Transverse colon (tissue), 4 donors: ENCODE results near the gene FNDC5. TPM values are rescaled to one million over a fixed set of nuclear protein-coding genes. Genes with fewer than 3 reads are reported as not detected.

Experiments
- DNase-seq: peaks from one replicate; pipeline ENCODE4 v3.0.0-alpha.2; 2019
- H3K27ac ChIP-seq, 4 donors: fragments of 200-600 bp; sonication (generic); 2 replicates each; pipeline ENCODE4 v1.5.1; 2016 to 2018; ENCODE audit warnings: inconsistent platforms in 4 of 4
- H3K27me3 ChIP-seq: fragments of 200-600 bp; sonication (generic); 2 replicates; pipeline ENCODE4 v1.5.1; 2017; ENCODE audit warnings: inconsistent platforms
- H3K36me3 ChIP-seq, 4 donors: fragments of 200-600 bp; sonication (generic); 2 replicates each; pipeline ENCODE4 v1.5.1; 2017 to 2019; ENCODE audit warnings: inconsistent platforms in 4 of 4
- H3K4me1 ChIP-seq, 4 donors: fragments of 200-600 bp; sonication (generic); 2 replicates each; pipeline ENCODE4 v1.5.1; 2017 to 2020; ENCODE audit warnings: inconsistent platforms in 4 of 4
- H3K4me3 ChIP-seq, 4 donors: fragments of 200-600 bp; sonication (generic); 1 replicate in 1 of 4; 2 replicates in 3 of 4; pipeline versions ENCODE4 v1.5.1 to v1.6.1; 2017 to 2019; ENCODE audit warnings: inconsistent platforms in 4 of 4
- H3K9me3 ChIP-seq, 2 donors: fragments of 200-600 bp; sonication (generic); 2 replicates each; pipeline ENCODE4 v1.5.1; 2017 to 2019; ENCODE audit warnings: inconsistent platforms in 2 of 2
- EP300 ChIP-seq: sonication (generic); formaldehyde crosslinking; IDR thresholded peaks from one replicate; pipeline ENCODE4 v1.6.1; 2017; ENCODE audit warnings: antibody characterized with exemption, low read depth
- POLR2A ChIP-seq: fragments of 450-650 bp; IDR thresholded peaks from one replicate; pipeline ENCODE4 v1.6.1; 2016; ENCODE audit warnings: antibody characterized with exemption, mild to moderate bottlenecking, moderate library complexity
- POLR2AphosphoS5 ChIP-seq, 3 donors: sonication (generic); formaldehyde crosslinking; IDR thresholded peaks; one replicate each; pipeline ENCODE4 v1.6.1; 2016; ENCODE audit warnings: antibody characterized with exemption in 3 of 3
- WGBS, 2 donors: methylation state at CpG; one replicate each; pipeline ENCODE4 v1.1.5; 2018; ENCODE audit warnings: low coverage in 1 of 2; 5-methylcytosine and 5-hydroxymethylcytosine counted together
- in situ Hi-C, 4 donors: fragments of 200-750 bp; cut with MboI; loops; one replicate each; pipeline versions ENCODE4 v1.15.0 to v1.15.1; 2017; ENCODE audit warnings: low sequenced_read_pairs in 3 of 4, low pct_ligation_motif_present in 1 of 4, low pct_unique_long_range_greater_than_20kb in 1 of 4
- intact Hi-C: fragments of 100-400 bp; cut with DNase I; formaldehyde crosslinking; loops from one replicate; pipeline ENCODE4 v1.15.1; 2023; ENCODE audit warnings: low total_unique reads
- total RNA-seq, 4 donors: library from RNA; depleted of rRNA; stranded (reverse); fragments of >200 nt; gene quantifications; one replicate each; pipeline ENCODE4 v1.1.0, GENCODE V29; 2016
- TF ChIP-seq, protein P1 (sequence below), 5 experiments: fragments of 200-600 bp in 3 of 5; fragments of 450-650 bp in 2 of 5; sonication (generic) in 3 of 5; IDR thresholded peaks; 1 replicate in 2 of 5; 2 replicates in 3 of 5; pipeline ENCODE4 v1.5.1; 2016 to 2017; ENCODE audit warnings: antibody characterized with exemption in 5 of 5, inconsistent platforms in 3 of 5, mild to moderate bottlenecking in 2 of 5, moderate library complexity in 1 of 5

FNDC5 gene
- total RNA-seq, 4 donors from 2014 or later = 0.32 to 0.55 TPM; not detected in 2

DNA sequence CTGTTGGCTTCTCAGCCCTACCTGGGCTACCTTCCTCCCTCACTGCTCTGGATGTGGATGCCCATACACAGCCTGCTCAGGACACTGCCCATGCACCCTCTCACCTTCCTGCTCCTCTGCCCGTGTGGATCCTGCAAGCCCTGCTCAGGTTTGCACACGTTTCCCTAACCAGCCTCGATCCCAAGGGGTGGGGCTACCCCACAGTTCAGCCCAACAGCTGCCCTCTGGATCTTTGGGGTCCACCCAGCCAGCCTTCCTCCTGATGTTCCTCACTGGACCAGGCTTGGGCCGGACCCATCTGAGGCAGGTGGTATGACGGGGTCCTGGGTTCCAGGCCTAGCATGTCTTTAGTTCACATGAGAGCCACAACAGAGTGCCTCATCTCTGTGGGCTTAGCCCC, 25.7 kb upstream of the FNDC5 start:
- DNase-seq = no peak
- H3K27ac ChIP-seq = no peak overlapping the region
- peaks cover 27% of the 10 kb centered on the region for H3K27me3 ChIP-seq
- H3K4me3 ChIP-seq = no peak overlapping the region
- H3K9me3 ChIP-seq = no peaks in the 10 kb centered on the region
- TF ChIP-seq, protein P1, sequence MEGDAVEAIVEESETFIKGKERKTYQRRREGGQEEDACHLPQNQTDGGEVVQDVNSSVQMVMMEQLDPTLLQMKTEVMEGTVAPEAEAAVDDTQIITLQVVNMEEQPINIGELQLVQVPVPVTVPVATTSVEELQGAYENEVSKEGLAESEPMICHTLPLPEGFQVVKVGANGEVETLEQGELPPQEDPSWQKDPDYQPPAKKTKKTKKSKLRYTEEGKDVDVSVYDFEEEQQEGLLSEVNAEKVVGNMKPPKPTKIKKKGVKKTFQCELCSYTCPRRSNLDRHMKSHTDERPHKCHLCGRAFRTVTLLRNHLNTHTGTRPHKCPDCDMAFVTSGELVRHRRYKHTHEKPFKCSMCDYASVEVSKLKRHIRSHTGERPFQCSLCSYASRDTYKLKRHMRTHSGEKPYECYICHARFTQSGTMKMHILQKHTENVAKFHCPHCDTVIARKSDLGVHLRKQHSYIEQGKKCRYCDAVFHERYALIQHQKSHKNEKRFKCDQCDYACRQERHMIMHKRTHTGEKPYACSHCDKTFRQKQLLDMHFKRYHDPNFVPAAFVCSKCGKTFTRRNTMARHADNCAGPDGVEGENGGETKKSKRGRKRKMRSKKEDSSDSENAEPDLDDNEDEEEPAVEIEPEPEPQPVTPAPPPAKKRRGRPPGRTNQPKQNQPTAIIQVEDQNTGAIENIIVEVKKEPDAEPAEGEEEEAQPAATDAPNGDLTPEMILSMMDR (IDR thresholded peaks at IDR 0.05) = no peak
- TF ChIP-seq POLR2AphosphoS5 (IDR thresholded peaks at IDR 0.05) = no peak
- TF ChIP-seq EP300 = no peak
- TF ChIP-seq POLR2A = no peak
- H3K4me1 ChIP-seq = peaks cover 5 to 33% (median 23%) of the 10 kb centered on the region in 4 donors
- WGBS, 2 donors = 63% methylated on average over 5 of the region's 5 CpGs; no CpG with 5 or more reads in 1 of the 2 donors
- in situ Hi-C loops (no loop called here), intact Hi-C loops (no loop called here)
- H3K36me3 ChIP-seq = no peaks in the 10 kb centered on the region

- 82% methylated on average over 23 of the region's 26 CpGs; no CpG with 5 or more reads in 1 of the 2 donors for WGBS, 2 donors
- Histone ChIP-seq H3K36me3 (no peaks in the 10 kb centered on the region), H3K4me3 (no peak overlapping the region), H3K27me3 (peaks cover 34% of the 10 kb centered on the region), H3K27ac (no peak overlapping the region), H3K4me1 (peaks cover 5 to 30% (median 19%) of the 10 kb centered on the region in 4 donors), H3K9me3 (no peaks in the 10 kb centered on the region)
- intact Hi-C loops = no loop called here
- TF ChIP-seq EP300 = no peak
- TF ChIP-seq, protein P1 (IDR thresholded peaks at IDR 0.05) = no peak
- no peak for TF ChIP-seq POLR2A
- TF ChIP-seq POLR2AphosphoS5 (IDR thresholded peaks at IDR 0.05) = no peak
- no peak for DNase-seq
- in situ Hi-C loops = no loop called here
These were observed 24.9 kb upstream of the FNDC5 start for GRCh38 chr1:32895325-32896215.

GRCh38 chr1:32894681-32895080, 24.0 kb upstream of the FNDC5 start:
- no peak overlapping the region for H3K4me3 ChIP-seq
- H3K27ac ChIP-seq = peak overlapping the region in 1 of 4 donors; percentile 80
- H3K4me1 ChIP-seq = peaks cover 5 to 27% (median 15%) of the 10 kb centered on the region in 4 donors
- TF ChIP-seq EP300 = no peak
- no peak for TF ChIP-seq POLR2AphosphoS5 (IDR thresholded peaks at IDR 0.05)
- TF ChIP-seq POLR2A = no peak
- TF ChIP-seq, protein P1 (IDR thresholded peaks at IDR 0.05) = no peak
- intact Hi-C loops (no loop called here), in situ Hi-C loops (no loop called here)
- H3K36me3 ChIP-seq = no peaks in the 10 kb centered on the region
- DNase-seq = no peak
- H3K9me3 ChIP-seq = no peaks in the 10 kb centered on the region
- H3K27me3 ChIP-seq = peaks cover 37% of the 10 kb centered on the region
- 88% methylated on average over 5 of the region's 6 CpGs; no CpG with 5 or more reads in 1 of the 2 donors for WGBS, 2 donors

- Histone ChIP-seq H3K27ac (peak overlapping the region; percentile 68 to 80 (median 74)), H3K9me3 (no peaks in the 10 kb centered on the region), H3K4me3 (peak overlapping the region in 2 of 4 donors; percentile 47 to 55), H3K36me3 (no peaks in the 10 kb centered on the region), H3K4me1 (peaks cover 5 to 22% (median 15%) of the 10 kb centered on the region in 4 donors), H3K27me3 (peaks cover 37% of the 10 kb centered on the region)
- intact Hi-C loops = no loop called here
- no peak for TF ChIP-seq POLR2A
- TF ChIP-seq EP300 = no peak
- TF ChIP-seq, protein P1 (IDR thresholded peaks at IDR 0.05) = no peak
- TF ChIP-seq POLR2AphosphoS5 (IDR thresholded peaks at IDR 0.05) = no peak
- no peak for DNase-seq
- WGBS, 2 donors = 40 to 63% methylated on average over 1 to 8 of the region's 8 CpGs
- in situ Hi-C loops = no loop called here
These were observed 23.4 kb upstream of the FNDC5 start for GRCh38 chr1:32894019-32894600.
